Skeletal muscle satellite cell (primary cell): ENCODE results near the gene PXT1.
A peak's percentile ranks its signal among the peaks of the same experiment; 100 is the strongest.

Experiments
- H3K27me3 ChIP-seq: 2 replicates; pipeline ENCODE4 v1.7.0; 2013; ENCODE audit warnings: low read length; ENCODE audit not compliant: control insufficient read depth, insufficient read depth
- H3K36me3 ChIP-seq: 2 replicates; pipeline ENCODE4 v1.7.0; 2013; ENCODE audit warnings: mild to moderate bottlenecking, control low read depth, low read length; ENCODE audit not compliant: insufficient read depth
- H3K4me1 ChIP-seq: 2 replicates; pipeline ENCODE4 v1.7.0; 2013; ENCODE audit warnings: low read length; ENCODE audit not compliant: control insufficient read depth, insufficient read depth
- H3K4me2 ChIP-seq: 2 replicates; pipeline ENCODE4 v1.7.0; 2013; ENCODE audit warnings: mild to moderate bottlenecking, low read length
- H3K4me3 ChIP-seq: 2 replicates; pipeline ENCODE4 v1.7.0; 2013; ENCODE audit warnings: low read length
- H3K9ac ChIP-seq: 2 replicates; pipeline ENCODE4 v1.7.0; 2013; ENCODE audit warnings: mild to moderate bottlenecking, low read depth, low read length, moderate library complexity
- H3K9me3 ChIP-seq: replicated peaks from 2 replicates; pipeline ENCODE4 v1.7.0; 2013; ENCODE audit warnings: mild to moderate bottlenecking, control low read depth, low read length

PXT1 gene

GRCh38 chr6:36386495-36387439 lies 55.9 kb downstream of the PXT1 start:
- peak overlapping the region; percentile 78 for H3K4me3 ChIP-seq
- peaks cover 60% of the 10 kb centered on the region for H3K27me3 ChIP-seq
- H3K9ac ChIP-seq: peak overlapping the region; percentile 70
- H3K4me2 ChIP-seq: peak overlapping the region; percentile 97
- H3K36me3 ChIP-seq: no peaks in the 10 kb centered on the region
- H3K9me3 ChIP-seq: no peaks in the 10 kb centered on the region
- peaks cover 12% of the 10 kb centered on the region for H3K4me1 ChIP-seq

GRCh38 chr6:36384095-36384494 lies 58.6 kb downstream of the PXT1 start:
- Histone ChIP-seq H3K27me3 (peaks cover 54% of the 10 kb centered on the region), H3K4me2 (no peak overlapping the region), H3K4me1 (peaks cover 12% of the 10 kb centered on the region), H3K9ac (no peak overlapping the region), H3K4me3 (no peak overlapping the region), H3K36me3 (no peaks in the 10 kb centered on the region), H3K9me3 (no peaks in the 10 kb centered on the region)

- Histone ChIP-seq H3K4me3 (no peak overlapping the region), H3K36me3 (no peaks in the 10 kb centered on the region), H3K9ac (no peak overlapping the region), H3K9me3 (no peaks in the 10 kb centered on the region), H3K27me3 (peaks cover 55% of the 10 kb centered on the region), H3K4me2 (no peak overlapping the region), H3K4me1 (peaks cover 12% of the 10 kb centered on the region)
Measured at GRCh38 chr6:36383606-36384005, 59.0 kb downstream of the PXT1 start.

- Histone ChIP-seq H3K9ac (no peak overlapping the region), H3K36me3 (no peaks in the 10 kb centered on the region), H3K4me3 (no peak overlapping the region), H3K27me3 (peaks cover 53% of the 10 kb centered on the region), H3K4me2 (no peak overlapping the region), H3K9me3 (no peaks in the 10 kb centered on the region), H3K4me1 (peaks cover 12% of the 10 kb centered on the region)
Measured at GRCh38 chr6:36382976-36383375, 59.7 kb downstream of the PXT1 start.

- Histone ChIP-seq H3K9ac (no peak overlapping the region), H3K4me3 (no peak overlapping the region), H3K4me2 (no peak overlapping the region), H3K27me3 (peaks cover 44% of the 10 kb centered on the region), H3K9me3 (no peaks in the 10 kb centered on the region), H3K4me1 (peaks cover 3% of the 10 kb centered on the region), H3K36me3 (no peaks in the 10 kb centered on the region)
Measured at GRCh38 chr6:36381502-36382389, 60.9 kb downstream of the PXT1 start.

GRCh38 chr6:36380166-36380565 lies 62.5 kb downstream of the PXT1 start:
- no peak overlapping the region for H3K4me3 ChIP-seq
- no peaks in the 10 kb centered on the region for H3K4me1 ChIP-seq
- H3K4me2 ChIP-seq: no peak overlapping the region
- H3K9ac ChIP-seq: no peak overlapping the region
- H3K9me3 ChIP-seq: no peaks in the 10 kb centered on the region
- H3K36me3 ChIP-seq: no peaks in the 10 kb centered on the region
- peaks cover 45% of the 10 kb centered on the region for H3K27me3 ChIP-seq

GRCh38 chr6:36378936-36379335 lies 63.7 kb downstream of the PXT1 start:
- H3K4me3 ChIP-seq: no peak overlapping the region
- no peak overlapping the region for H3K4me2 ChIP-seq
- H3K9ac ChIP-seq: no peak overlapping the region
- H3K9me3 ChIP-seq: no peaks in the 10 kb centered on the region
- H3K27me3 ChIP-seq: peaks cover 55% of the 10 kb centered on the region
- H3K36me3 ChIP-seq: no peaks in the 10 kb centered on the region
- no peaks in the 10 kb centered on the region for H3K4me1 ChIP-seq

GRCh38 chr6:36378243-36378920 lies 64.3 kb downstream of the PXT1 start:
- Histone ChIP-seq H3K9ac (no peak overlapping the region), H3K36me3 (no peaks in the 10 kb centered on the region), H3K9me3 (no peaks in the 10 kb centered on the region), H3K4me2 (no peak overlapping the region), H3K4me1 (no peaks in the 10 kb centered on the region), H3K4me3 (no peak overlapping the region), H3K27me3 (peaks cover 61% of the 10 kb centered on the region)

- H3K4me3 ChIP-seq: no peak overlapping the region
- H3K27me3 ChIP-seq: peaks cover 62% of the 10 kb centered on the region
- no peak overlapping the region for H3K9ac ChIP-seq
- H3K4me1 ChIP-seq: no peaks in the 10 kb centered on the region
- no peak overlapping the region for H3K4me2 ChIP-seq
- H3K36me3 ChIP-seq: no peaks in the 10 kb centered on the region
- H3K9me3 ChIP-seq: no peaks in the 10 kb centered on the region
Measured at GRCh38 chr6:36377594-36377993, 65.1 kb downstream of the PXT1 start.

- H3K4me1 ChIP-seq: no peaks in the 10 kb centered on the region
- H3K9me3 ChIP-seq: no peaks in the 10 kb centered on the region
- H3K36me3 ChIP-seq: no peaks in the 10 kb centered on the region
- H3K4me2 ChIP-seq: no peak overlapping the region
- H3K27me3 ChIP-seq: peaks cover 64% of the 10 kb centered on the region
- H3K4me3 ChIP-seq: no peak overlapping the region
- H3K9ac ChIP-seq: no peak overlapping the region
Measured at GRCh38 chr6:36376742-36377141, 65.9 kb downstream of the PXT1 start.

GRCh38 chr6:36376183-36376582 lies 66.5 kb downstream of the PXT1 start:
- Histone ChIP-seq H3K36me3 (no peaks in the 10 kb centered on the region), H3K4me2 (no peak overlapping the region), H3K9me3 (no peaks in the 10 kb centered on the region), H3K9ac (no peak overlapping the region), H3K4me1 (no peaks in the 10 kb centered on the region), H3K4me3 (no peak overlapping the region), H3K27me3 (peaks cover 66% of the 10 kb centered on the region)
